HepG2 (cell line): Measurements from ENCODE around the gene TNFSF12. TPM values are rescaled to one million over a fixed set of nuclear protein-coding genes. Genes with fewer than 3 reads are reported as not detected.

Experiments
- DR1 ChIP-seq: sonication (generic); formaldehyde crosslinking; IDR thresholded peaks from 2 replicates; pipeline ENCODE4 v1.8.0; 2021; ENCODE audit warnings: mild to moderate bottlenecking, missing genetic modification reagents, inconsistent platforms
- ETV5 ChIP-seq: IDR thresholded peaks from 2 replicates; pipeline ENCODE4 v1.6.1; 2018; ENCODE audit warnings: missing biosample characterization, missing genetic modification reagents, inconsistent platforms, borderline replicate concordance
- IKZF4 ChIP-seq: sonication (generic); formaldehyde crosslinking; IDR thresholded peaks from 2 replicates; pipeline ENCODE4 v1.5.1; 2020; ENCODE audit warnings: borderline replicate concordance, mild to moderate bottlenecking, low read depth, missing genetic modification reagents; ENCODE audit errors: not compliant biosample characterization
- JUNB ChIP-seq: sonication (generic); formaldehyde crosslinking; IDR thresholded peaks from 2 replicates; pipeline ENCODE4 v1.8.0; 2022; ENCODE audit warnings: missing genetic modification reagents, mild to moderate bottlenecking, borderline replicate concordance
- NFIC ChIP-seq: IDR thresholded peaks from 2 replicates; pipeline ENCODE4 v1.6.1; 2012; ENCODE audit warnings: mild to moderate bottlenecking, low read length, inconsistent platforms
- PHF5A ChIP-seq: IDR thresholded peaks from one replicate; pipeline ENCODE4 v1.6.1; 2018; ENCODE audit warnings: low read depth, missing genetic modification reagents; ENCODE audit not compliant: unreplicated experiment
- POLR2A ChIP-seq, 2 experiments: IDR thresholded peaks; 2 replicates each; pipeline ENCODE4 v1.6.1; 2011; ENCODE audit warnings: low read depth in 2 of 2, low read length in 2 of 2, mild to moderate bottlenecking in 1 of 2, moderate library complexity in 1 of 2; ENCODE audit not compliant: insufficient read depth in 1 of 2
- PRMT3 ChIP-seq: sonication (generic); formaldehyde crosslinking; IDR thresholded peaks from 2 replicates; pipeline ENCODE4 v1.8.1; 2022; ENCODE audit warnings: low read depth, mild to moderate bottlenecking, moderate library complexity, missing genetic modification reagents, borderline replicate concordance
- RFXAP ChIP-seq: sonication (generic); formaldehyde crosslinking; IDR thresholded peaks from 2 replicates; pipeline ENCODE4 v1.4.0; 2020; ENCODE audit warnings: missing genetic modification reagents, borderline replicate concordance
- SNAI1 ChIP-seq: sonication (generic); formaldehyde crosslinking; IDR thresholded peaks from 2 replicates; pipeline ENCODE4 v1.5.0; 2020; ENCODE audit warnings: mild to moderate bottlenecking, missing genetic modification reagents, borderline replicate concordance
- TBX3 ChIP-seq: fragments of 450-650 bp; IDR thresholded peaks from 2 replicates; pipeline ENCODE4 v1.6.1; 2017; ENCODE audit warnings: antibody characterized with exemption, mild to moderate bottlenecking, inconsistent platforms, borderline replicate concordance
- ZFAT ChIP-seq: sonication (generic); formaldehyde crosslinking; conservative IDR thresholded peaks from 2 replicates; pipeline ENCODE4 v1.8.1; 2023; ENCODE audit warnings: missing genetic modification reagents, inconsistent platforms
- ZNF317 ChIP-seq: sonication (generic); formaldehyde crosslinking; IDR thresholded peaks from 2 replicates; pipeline ENCODE4 v1.5.0; 2020; ENCODE audit warnings: mild to moderate bottlenecking, missing genetic modification reagents
- ZNF557 ChIP-seq: sonication (generic); formaldehyde crosslinking; IDR thresholded peaks from 2 replicates; pipeline ENCODE4 v1.4.0; 2020; ENCODE audit warnings: missing genetic modification reagents
- polyA plus RNA-seq, 8 experiments: library from polyadenylated mRNA; depleted of rRNA in 3 of 8; stranded (reverse) in 7 of 8; unstranded in 1 of 8; fragments of >200 nt; fragmentation: Illumina TruSeq in 4 of 8; extraction: Trizol in 4 of 8; gene quantifications; 2 replicates each; pipeline versions ENCODE4 v1.2.1 to v1.2.3, GENCODE V29; 2011 to 2016; ENCODE audit warnings: low read depth in 4 of 8, missing spikeins in 1 of 8, mixed read lengths in 1 of 8; ENCODE audit not compliant: insufficient read depth in 1 of 8
- total RNA-seq, 5 experiments: library from RNA; depleted of rRNA; stranded (reverse); fragments of >200 nt; fragmentation: Illumina TruSeq; extraction: Trizol; gene quantifications; 2 replicates each; pipeline ENCODE4 v1.2.3, GENCODE V29; 2016; ENCODE audit warnings: low read depth in 1 of 5
- TF ChIP-seq, protein P1 (sequence below): sonication (generic); formaldehyde crosslinking; IDR thresholded peaks from 2 replicates; pipeline ENCODE4 v1.5.0; 2020; ENCODE audit warnings: mild to moderate bottlenecking, missing genetic modification reagents
- TF ChIP-seq, protein P2 (sequence below): sonication (generic); formaldehyde crosslinking; IDR thresholded peaks from 2 replicates; pipeline ENCODE4 v1.8.1; 2022; ENCODE audit warnings: mild to moderate bottlenecking, missing genetic modification reagents
- TF ChIP-seq, protein P3 (sequence below): sonication (generic); formaldehyde crosslinking; IDR thresholded peaks from 2 replicates; pipeline ENCODE4 v1.8.0; 2022; ENCODE audit warnings: mild to moderate bottlenecking, missing genetic modification reagents
- TF ChIP-seq, protein P4 (sequence below): sonication (generic); formaldehyde crosslinking; IDR thresholded peaks from 2 replicates; pipeline ENCODE4 v1.5.0; 2020; ENCODE audit warnings: missing genetic modification reagents, mild to moderate bottlenecking, borderline replicate concordance
- TF ChIP-seq, protein P5 (sequence below): sonication (generic); formaldehyde crosslinking; IDR thresholded peaks from 2 replicates; pipeline ENCODE4 v1.4.0; 2020; ENCODE audit warnings: missing genetic modification reagents

TNFSF12 gene
- total and polyA plus RNA-seq, 2 of the 13 experiments (the other 11 are each of a cell fraction or from before 2014, with no cell fraction given) = 0.93 to 7.2 TPM

DNA sequence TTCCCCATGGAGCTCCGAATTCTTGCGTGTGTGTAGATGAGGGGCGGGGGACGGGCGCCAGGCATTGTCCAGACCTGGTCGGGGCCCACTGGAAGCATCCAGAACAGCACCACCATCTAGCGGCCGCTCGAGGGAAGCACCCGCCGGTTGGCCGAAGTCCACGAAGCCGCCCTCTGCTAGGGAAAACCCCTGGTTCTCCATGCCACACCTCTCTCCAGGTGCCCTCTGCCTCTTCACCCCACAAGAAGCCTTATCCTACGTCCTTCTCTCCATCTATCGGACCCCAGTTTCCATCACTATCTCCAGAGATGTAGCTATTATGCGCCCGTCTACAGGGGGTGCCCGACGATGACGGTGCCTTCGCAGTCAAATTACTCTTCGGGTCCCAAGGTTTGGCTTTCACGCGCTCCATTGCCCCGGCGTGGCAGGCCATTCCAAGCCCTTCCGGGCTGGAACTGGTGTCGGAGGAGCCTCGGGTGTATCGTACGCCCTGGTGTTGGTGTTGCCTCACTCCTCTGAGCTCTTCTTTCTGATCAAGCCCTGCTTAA is 12.2 kb downstream of the TNFSF12 start (continued):
- TF ChIP-seq, protein P1, sequence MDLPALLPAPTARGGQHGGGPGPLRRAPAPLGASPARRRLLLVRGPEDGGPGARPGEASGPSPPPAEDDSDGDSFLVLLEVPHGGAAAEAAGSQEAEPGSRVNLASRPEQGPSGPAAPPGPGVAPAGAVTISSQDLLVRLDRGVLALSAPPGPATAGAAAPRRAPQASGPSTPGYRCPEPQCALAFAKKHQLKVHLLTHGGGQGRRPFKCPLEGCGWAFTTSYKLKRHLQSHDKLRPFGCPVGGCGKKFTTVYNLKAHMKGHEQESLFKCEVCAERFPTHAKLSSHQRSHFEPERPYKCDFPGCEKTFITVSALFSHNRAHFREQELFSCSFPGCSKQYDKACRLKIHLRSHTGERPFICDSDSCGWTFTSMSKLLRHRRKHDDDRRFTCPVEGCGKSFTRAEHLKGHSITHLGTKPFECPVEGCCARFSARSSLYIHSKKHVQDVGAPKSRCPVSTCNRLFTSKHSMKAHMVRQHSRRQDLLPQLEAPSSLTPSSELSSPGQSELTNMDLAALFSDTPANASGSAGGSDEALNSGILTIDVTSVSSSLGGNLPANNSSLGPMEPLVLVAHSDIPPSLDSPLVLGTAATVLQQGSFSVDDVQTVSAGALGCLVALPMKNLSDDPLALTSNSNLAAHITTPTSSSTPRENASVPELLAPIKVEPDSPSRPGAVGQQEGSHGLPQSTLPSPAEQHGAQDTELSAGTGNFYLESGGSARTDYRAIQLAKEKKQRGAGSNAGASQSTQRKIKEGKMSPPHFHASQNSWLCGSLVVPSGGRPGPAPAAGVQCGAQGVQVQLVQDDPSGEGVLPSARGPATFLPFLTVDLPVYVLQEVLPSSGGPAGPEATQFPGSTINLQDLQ (CRISPR knock-in tag) = 0 out of 2 replicates have a peak, but pooled peaks have one; percentile 22
- TF ChIP-seq ZNF317 (CRISPR knock-in tag) (peak; percentile 76; the same call in 1 of the 2 replicates), IKZF4 (CRISPR knock-in tag) (no peak), TBX3 (no peak), JUNB (CRISPR knock-in tag) (no peak), ETV5 (CRISPR knock-in tag) (no peak), ZNF557 (CRISPR knock-in tag) (no peak), NFIC (no peak), ZFAT (no peak), PHF5A (CRISPR knock-in tag) (no peak), RFXAP (CRISPR knock-in tag) (peak; percentile 58; the same call in 1 of the 2 replicates), DR1 (CRISPR knock-in tag) (0 out of 2 replicates have a peak, but pooled peaks have one; percentile 43), PRMT3 (CRISPR knock-in tag) (0 out of 2 replicates have a peak, but pooled peaks have one; percentile 56), POLR2A (IDR thresholded peaks at IDR 0.05; ENCODE audit: insufficient read depth in 1 of 2, low read depth in 2 of 2, low read length in 2 of 2) (peak in 1 of 2 experiments; percentile 51; a peak in 1 of 4 replicates), SNAI1 (CRISPR knock-in tag) (peak; percentile 73; the same call in 1 of the 2 replicates)
- TF ChIP-seq, protein P2, sequence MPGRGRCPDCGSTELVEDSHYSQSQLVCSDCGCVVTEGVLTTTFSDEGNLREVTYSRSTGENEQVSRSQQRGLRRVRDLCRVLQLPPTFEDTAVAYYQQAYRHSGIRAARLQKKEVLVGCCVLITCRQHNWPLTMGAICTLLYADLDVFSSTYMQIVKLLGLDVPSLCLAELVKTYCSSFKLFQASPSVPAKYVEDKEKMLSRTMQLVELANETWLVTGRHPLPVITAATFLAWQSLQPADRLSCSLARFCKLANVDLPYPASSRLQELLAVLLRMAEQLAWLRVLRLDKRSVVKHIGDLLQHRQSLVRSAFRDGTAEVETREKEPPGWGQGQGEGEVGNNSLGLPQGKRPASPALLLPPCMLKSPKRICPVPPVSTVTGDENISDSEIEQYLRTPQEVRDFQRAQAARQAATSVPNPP = no peak
- TF ChIP-seq, protein P3, sequence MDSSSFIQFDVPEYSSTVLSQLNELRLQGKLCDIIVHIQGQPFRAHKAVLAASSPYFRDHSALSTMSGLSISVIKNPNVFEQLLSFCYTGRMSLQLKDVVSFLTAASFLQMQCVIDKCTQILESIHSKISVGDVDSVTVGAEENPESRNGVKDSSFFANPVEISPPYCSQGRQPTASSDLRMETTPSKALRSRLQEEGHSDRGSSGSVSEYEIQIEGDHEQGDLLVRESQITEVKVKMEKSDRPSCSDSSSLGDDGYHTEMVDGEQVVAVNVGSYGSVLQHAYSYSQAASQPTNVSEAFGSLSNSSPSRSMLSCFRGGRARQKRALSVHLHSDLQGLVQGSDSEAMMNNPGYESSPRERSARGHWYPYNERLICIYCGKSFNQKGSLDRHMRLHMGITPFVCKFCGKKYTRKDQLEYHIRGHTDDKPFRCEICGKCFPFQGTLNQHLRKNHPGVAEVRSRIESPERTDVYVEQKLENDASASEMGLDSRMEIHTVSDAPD (CRISPR knock-in tag) = 0 out of 2 replicates have a peak, but pooled peaks have one; percentile 50
- TF ChIP-seq, protein P4, sequence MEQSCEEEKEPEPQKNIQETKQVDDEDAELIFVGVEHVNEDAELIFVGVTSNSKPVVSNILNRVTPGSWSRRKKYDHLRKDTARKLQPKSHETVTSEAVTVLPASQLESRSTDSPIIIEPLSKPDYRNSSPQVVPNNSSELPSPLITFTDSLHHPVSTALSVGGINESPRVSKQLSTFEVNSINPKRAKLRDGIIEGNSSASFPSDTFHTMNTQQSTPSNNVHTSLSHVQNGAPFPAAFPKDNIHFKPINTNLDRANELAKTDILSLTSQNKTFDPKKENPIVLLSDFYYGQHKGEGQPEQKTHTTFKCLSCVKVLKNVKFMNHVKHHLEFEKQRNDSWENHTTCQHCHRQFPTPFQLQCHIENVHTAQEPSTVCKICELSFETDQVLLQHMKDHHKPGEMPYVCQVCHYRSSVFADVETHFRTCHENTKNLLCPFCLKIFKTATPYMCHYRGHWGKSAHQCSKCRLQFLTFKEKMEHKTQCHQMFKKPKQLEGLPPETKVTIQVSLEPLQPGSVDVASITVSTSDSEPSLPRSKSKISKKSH (CRISPR knock-in tag) = peak; percentile 19; the same call in 1 of the 2 replicates
- TF ChIP-seq, protein P5, sequence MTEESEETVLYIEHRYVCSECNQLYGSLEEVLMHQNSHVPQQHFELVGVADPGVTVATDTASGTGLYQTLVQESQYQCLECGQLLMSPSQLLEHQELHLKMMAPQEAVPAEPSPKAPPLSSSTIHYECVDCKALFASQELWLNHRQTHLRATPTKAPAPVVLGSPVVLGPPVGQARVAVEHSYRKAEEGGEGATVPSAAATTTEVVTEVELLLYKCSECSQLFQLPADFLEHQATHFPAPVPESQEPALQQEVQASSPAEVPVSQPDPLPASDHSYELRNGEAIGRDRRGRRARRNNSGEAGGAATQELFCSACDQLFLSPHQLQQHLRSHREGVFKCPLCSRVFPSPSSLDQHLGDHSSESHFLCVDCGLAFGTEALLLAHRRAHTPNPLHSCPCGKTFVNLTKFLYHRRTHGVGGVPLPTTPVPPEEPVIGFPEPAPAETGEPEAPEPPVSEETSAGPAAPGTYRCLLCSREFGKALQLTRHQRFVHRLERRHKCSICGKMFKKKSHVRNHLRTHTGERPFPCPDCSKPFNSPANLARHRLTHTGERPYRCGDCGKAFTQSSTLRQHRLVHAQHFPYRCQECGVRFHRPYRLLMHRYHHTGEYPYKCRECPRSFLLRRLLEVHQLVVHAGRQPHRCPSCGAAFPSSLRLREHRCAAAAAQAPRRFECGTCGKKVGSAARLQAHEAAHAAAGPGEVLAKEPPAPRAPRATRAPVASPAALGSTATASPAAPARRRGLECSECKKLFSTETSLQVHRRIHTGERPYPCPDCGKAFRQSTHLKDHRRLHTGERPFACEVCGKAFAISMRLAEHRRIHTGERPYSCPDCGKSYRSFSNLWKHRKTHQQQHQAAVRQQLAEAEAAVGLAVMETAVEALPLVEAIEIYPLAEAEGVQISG (CRISPR knock-in tag) = no peak
